ENCODE data around the gene SRRM1.
"Not testable (repeated sequence)": the region's sequence is repeated elsewhere in the genome, so short reads cannot be mapped to it uniquely, and the experiment has no call there.

The SRRM1 gene

GRCh38 chr1:24696041-24696755 is 53.1 kb downstream of the SRRM1 start:
- no peak for DNase-seq

GRCh38 chr1:24696756-24697330 is 53.7 kb downstream of the SRRM1 start:
- DNase-seq: no peak

GRCh38 chr1:24697453-24698001 is 54.4 kb downstream of the SRRM1 start:
- not testable (repeated sequence) for DNase-seq

GRCh38 chr1:24698326-24698725 is 55.2 kb downstream of the SRRM1 start:
- DNase-seq: not testable (repeated sequence)

- no peak for DNase-seq
These were observed 56.5 kb downstream of the SRRM1 start for GRCh38 chr1:24699628-24700027.

- peak; percentile 45 for DNase-seq
These were observed 59.6 kb downstream of the SRRM1 start for GRCh38 chr1:24702511-24703293.

- peak; percentile 80 for DNase-seq
These were observed 61.5 kb downstream of the SRRM1 start for GRCh38 chr1:24704411-24705259.

- peak; percentile 78 for DNase-seq
These were observed 62.4 kb downstream of the SRRM1 start for GRCh38 chr1:24705260-24706073.

- DNase-seq: not testable (repeated sequence)
These were observed 62.9 kb downstream of the SRRM1 start for GRCh38 chr1:24706074-24706389.

GRCh38 chr1:24707687-24708086 is 64.6 kb downstream of the SRRM1 start:
- peak; percentile 68 for DNase-seq

GRCh38 chr1:24708938-24709337 is 65.8 kb downstream of the SRRM1 start:
- DNase-seq: no peak

- DNase-seq: no peak
These were observed 66.8 kb downstream of the SRRM1 start for GRCh38 chr1:24709791-24710441.

- DNase-seq: no peak
These were observed 68.2 kb downstream of the SRRM1 start for GRCh38 chr1:24711329-24711728.

- DNase-seq: peak; percentile 80
These were observed 70.1 kb downstream of the SRRM1 start for GRCh38 chr1:24713176-24713575.

GRCh38 chr1:24713736-24714135 is 70.6 kb downstream of the SRRM1 start:
- DNase-seq: no peak

- DNase-seq: no peak
These were observed 71.9 kb downstream of the SRRM1 start for GRCh38 chr1:24714859-24715520.

- no peak for DNase-seq
These were observed 72.6 kb downstream of the SRRM1 start for GRCh38 chr1:24715658-24716057.

GRCh38 chr1:24717887-24718650 is 75.0 kb downstream of the SRRM1 start:
- DNase-seq: no peak

- DNase-seq: no peak
These were observed 77.0 kb downstream of the SRRM1 start for GRCh38 chr1:24720152-24720551.

- DNase-seq: no peak
These were observed 78.4 kb downstream of the SRRM1 start for GRCh38 chr1:24721533-24721932.
